Body of pancreas (tissue), 4 donors: ENCODE measurements around the gene GAB2. TPM values are rescaled to one million over a fixed set of nuclear protein-coding genes. Genes with fewer than 3 reads are reported as not detected.

Experiments
- ATAC-seq: fragments of 150-250 bp; one replicate; pipeline ENCODE4 v1.9.1; 2016
- DNase-seq, 4 donors: peaks; one replicate each; pipeline ENCODE4 v3.0.0-alpha.2; 2019
- H3K27ac ChIP-seq, 4 donors: fragments of 200-600 bp; sonication (generic); 1 replicate in 3 of 4; 2 replicates in 1 of 4; pipeline versions ENCODE4 v1.5.1 to v1.6.1; 2016 to 2019; ENCODE audit warnings: mild to moderate bottlenecking in 1 of 4, mixed read lengths in 1 of 4, moderate library complexity in 1 of 4
- H3K27me3 ChIP-seq, 2 donors: fragments of 200-600 bp; sonication (generic); one replicate each; pipeline ENCODE4 v1.6.0; 2016; ENCODE audit warnings: mild to moderate bottlenecking in 1 of 2
- H3K36me3 ChIP-seq, 2 donors: fragments of 200-600 bp; sonication (generic); replicated peaks in 1 of 2; 2 replicates each; pipeline ENCODE4 v1.5.1; 2016; ENCODE audit warnings: low read depth in 2 of 2; ENCODE audit not compliant: insufficient read depth in 1 of 2
- H3K4me1 ChIP-seq: fragments of 200-600 bp; sonication (generic); one replicate; pipeline ENCODE4 v1.6.0; 2016
- H3K4me3 ChIP-seq, 2 donors: fragments of 200-600 bp; sonication (generic); 1 replicate in 1 of 2; 2 replicates in 1 of 2; pipeline ENCODE4 v1.5.1; 2016 to 2019
- H3K9me3 ChIP-seq, 3 donors: fragments of 200-600 bp; sonication (generic); 1 replicate in 2 of 3; 2 replicates in 1 of 3; pipeline ENCODE4 v1.5.1; 2016
- POLR2A ChIP-seq, 3 donors: fragments of 450-650 bp; IDR thresholded peaks; one replicate each; pipeline ENCODE4 v1.6.1; 2016; ENCODE audit warnings: antibody characterized with exemption in 3 of 3, mild to moderate bottlenecking in 2 of 3
- WGBS, 2 donors: methylation state at CpG; one replicate each; pipeline ENCODE4 v1.1.5; 2017; 5-methylcytosine and 5-hydroxymethylcytosine counted together
- intact Hi-C: fragments of 100-400 bp; cut with DNase I; formaldehyde crosslinking; loops from one replicate; pipeline ENCODE4 v1.15.1; 2023
- total RNA-seq, 2 donors: library from RNA; depleted of rRNA; stranded (reverse); fragments of >200 nt; gene quantifications; one replicate each; pipeline ENCODE4 v1.1.0, GENCODE V29; 2016
- TF ChIP-seq, protein P1 (sequence below), 7 experiments: fragments of 450-650 bp in 4 of 7; fragments of 200-600 bp in 3 of 7; sonication (generic) in 3 of 7; IDR thresholded peaks; one replicate each; pipeline ENCODE4 v1.5.1; 2016 to 2019; ENCODE audit warnings: antibody characterized with exemption in 7 of 7

The GAB2 gene
- total RNA-seq, 2 donors from 2014 or later: 6.9 to 16.9 TPM

DNA sequence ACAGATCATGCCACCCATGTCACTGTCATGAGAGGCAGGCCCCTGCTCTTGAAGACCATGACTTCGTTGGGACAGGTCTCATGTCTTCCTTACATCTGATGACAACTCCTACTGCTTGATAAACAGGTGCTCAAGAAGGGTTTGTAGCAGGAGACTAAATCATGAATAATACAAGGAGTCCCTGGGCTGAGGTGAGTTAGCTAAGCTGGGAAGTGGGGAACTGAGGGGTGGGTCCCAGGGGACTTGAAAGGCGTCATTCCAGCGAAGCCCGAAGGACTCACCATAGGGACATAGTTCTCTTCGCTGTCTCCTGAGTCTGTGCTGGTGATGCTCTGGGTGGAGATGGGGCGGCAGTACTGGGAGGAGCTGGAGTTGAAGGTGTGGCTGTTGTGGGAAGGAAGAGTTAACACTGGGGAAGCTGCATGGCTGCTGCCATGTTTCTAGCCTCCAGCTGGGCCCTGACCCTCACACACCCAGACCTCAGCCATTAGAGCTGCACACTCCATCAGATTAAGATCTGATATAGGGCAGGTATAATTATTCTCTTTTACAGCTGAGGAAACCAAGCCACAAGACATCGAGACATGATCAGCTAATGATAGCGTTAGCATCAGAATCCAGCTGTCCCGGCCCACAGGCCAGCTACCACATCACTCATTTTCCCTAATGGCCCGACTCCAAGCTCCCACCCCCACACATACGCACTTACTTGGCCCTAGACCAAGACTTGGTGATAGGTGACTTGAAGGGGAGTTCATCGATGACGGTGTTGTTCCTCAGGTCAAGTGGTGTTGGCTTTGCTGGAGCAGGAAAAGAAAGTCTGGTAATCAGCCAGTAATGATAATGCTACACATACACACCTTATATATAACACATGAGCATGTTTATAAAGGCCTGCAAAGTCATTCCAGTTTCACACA, 196.0 kb downstream of the GAB2 start:
- Histone ChIP-seq H3K4me1 (no peaks in the 10 kb centered on the region), H3K27ac (no peak overlapping the region), H3K9me3 (no peaks in the 10 kb centered on the region), H3K4me3 (no peak overlapping the region), H3K27me3 (no peaks in the 10 kb centered on the region), H3K36me3 (peaks cover 2 to 12% of the 10 kb centered on the region in 2 donors)
- no peak for ATAC-seq
- no peak for DNase-seq
- TF ChIP-seq, protein P1, sequence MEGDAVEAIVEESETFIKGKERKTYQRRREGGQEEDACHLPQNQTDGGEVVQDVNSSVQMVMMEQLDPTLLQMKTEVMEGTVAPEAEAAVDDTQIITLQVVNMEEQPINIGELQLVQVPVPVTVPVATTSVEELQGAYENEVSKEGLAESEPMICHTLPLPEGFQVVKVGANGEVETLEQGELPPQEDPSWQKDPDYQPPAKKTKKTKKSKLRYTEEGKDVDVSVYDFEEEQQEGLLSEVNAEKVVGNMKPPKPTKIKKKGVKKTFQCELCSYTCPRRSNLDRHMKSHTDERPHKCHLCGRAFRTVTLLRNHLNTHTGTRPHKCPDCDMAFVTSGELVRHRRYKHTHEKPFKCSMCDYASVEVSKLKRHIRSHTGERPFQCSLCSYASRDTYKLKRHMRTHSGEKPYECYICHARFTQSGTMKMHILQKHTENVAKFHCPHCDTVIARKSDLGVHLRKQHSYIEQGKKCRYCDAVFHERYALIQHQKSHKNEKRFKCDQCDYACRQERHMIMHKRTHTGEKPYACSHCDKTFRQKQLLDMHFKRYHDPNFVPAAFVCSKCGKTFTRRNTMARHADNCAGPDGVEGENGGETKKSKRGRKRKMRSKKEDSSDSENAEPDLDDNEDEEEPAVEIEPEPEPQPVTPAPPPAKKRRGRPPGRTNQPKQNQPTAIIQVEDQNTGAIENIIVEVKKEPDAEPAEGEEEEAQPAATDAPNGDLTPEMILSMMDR (IDR thresholded peaks at IDR 0.05): no peak
- TF ChIP-seq POLR2A (IDR thresholded peaks at IDR 0.05): no peak
- 89 to 90% methylated on average over 13 of the region's 13 CpGs for WGBS, 2 donors
- intact Hi-C loops: no loop called here

DNA sequence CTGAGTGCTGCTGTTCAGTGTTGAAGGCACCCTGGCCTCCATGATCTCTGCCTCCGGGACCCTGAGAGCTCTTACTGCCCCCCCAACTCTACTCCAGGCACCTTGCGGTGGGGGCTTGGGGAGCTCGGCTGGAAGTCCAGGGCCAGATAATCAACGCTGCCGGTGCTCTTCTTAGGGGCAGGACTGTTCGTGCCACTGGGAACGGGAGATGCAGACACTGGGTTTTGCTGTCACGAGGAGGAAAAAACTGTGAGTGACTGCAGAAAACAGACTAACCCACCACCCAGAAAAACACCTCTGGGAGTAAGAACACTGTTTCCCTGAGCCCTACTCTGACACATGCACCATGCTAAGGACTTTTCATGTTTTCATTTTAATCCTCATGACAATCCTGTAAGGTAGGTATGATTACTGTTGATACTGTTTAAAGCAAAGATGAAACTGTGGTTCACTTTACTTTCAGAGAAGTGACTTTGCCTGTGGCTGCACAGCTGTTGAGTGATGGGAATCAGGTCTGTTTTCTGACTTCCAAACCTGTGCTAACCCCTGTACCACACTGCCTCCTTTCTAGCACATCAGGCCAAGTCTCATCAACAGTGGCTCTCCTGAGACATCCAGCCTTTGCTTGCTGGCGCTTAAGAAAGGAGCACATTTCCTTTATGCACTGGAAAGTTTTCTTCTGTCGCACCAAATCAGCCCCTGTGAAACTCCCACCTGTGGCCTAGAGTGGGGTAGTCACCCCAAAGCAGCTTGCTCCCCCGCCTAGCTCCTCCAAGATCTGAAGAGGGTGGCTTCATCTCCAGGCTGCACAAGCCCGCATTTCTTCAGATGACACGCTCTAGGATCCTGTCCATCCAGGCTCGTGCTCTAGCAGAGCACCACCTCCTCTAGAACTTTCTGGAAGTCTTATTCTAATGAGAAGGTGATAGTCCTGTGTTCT, 197.1 kb downstream of the GAB2 start:
- Histone ChIP-seq H3K4me3 (no peak overlapping the region), H3K4me1 (no peaks in the 10 kb centered on the region), H3K36me3 (peaks cover 2 to 12% of the 10 kb centered on the region in 2 donors), H3K27ac (no peak overlapping the region), H3K27me3 (no peaks in the 10 kb centered on the region), H3K9me3 (no peaks in the 10 kb centered on the region)
- 89 to 93% methylated on average over 12 to 14 of the region's 14 CpGs for WGBS, 2 donors
- ATAC-seq: no peak
- no peak for TF ChIP-seq POLR2A (IDR thresholded peaks at IDR 0.05)
- TF ChIP-seq, protein P1 (IDR thresholded peaks at IDR 0.05): no peak
- intact Hi-C loops: no loop called here
- no peak for DNase-seq

GRCh38 chr11:78219493-78220217, 198.0 kb downstream of the GAB2 start:
- H3K27me3 ChIP-seq: no peaks in the 10 kb centered on the region
- ATAC-seq (no peak), DNase-seq (no peak)
- no peaks in the 10 kb centered on the region for H3K9me3 ChIP-seq
- no peak overlapping the region for H3K27ac ChIP-seq
- WGBS, 2 donors: 80 to 81% methylated on average over 1 to 7 of the region's 7 CpGs
- intact Hi-C loops: no loop called here
- TF ChIP-seq POLR2A (IDR thresholded peaks at IDR 0.05): no peak
- TF ChIP-seq, protein P1 (IDR thresholded peaks at IDR 0.05): no peak
- H3K4me1 ChIP-seq: no peaks in the 10 kb centered on the region
- peaks cover 2 to 11% of the 10 kb centered on the region in 2 donors for H3K36me3 ChIP-seq
- H3K4me3 ChIP-seq: no peak overlapping the region

GRCh38 chr11:78218707-78219492, 198.7 kb downstream of the GAB2 start:
- no peak overlapping the region for H3K4me3 ChIP-seq
- ATAC-seq: no peak
- H3K4me1 ChIP-seq: no peaks in the 10 kb centered on the region
- no peak for DNase-seq
- intact Hi-C loops: no loop called here
- no peaks in the 10 kb centered on the region for H3K9me3 ChIP-seq
- peaks cover 2 to 8% of the 10 kb centered on the region in 2 donors for H3K36me3 ChIP-seq
- WGBS, 2 donors: 84% methylated on average over 10 to 11 of the region's 11 CpGs
- TF ChIP-seq POLR2A (IDR thresholded peaks at IDR 0.05): no peak
- TF ChIP-seq, protein P1 (IDR thresholded peaks at IDR 0.05): no peak
- no peaks in the 10 kb centered on the region for H3K27me3 ChIP-seq
- H3K27ac ChIP-seq: no peak overlapping the region
